Muscle of leg (tissue), 11 donors: ENCODE measurements around the gene TNIK. TPM values are rescaled to one million over a fixed set of nuclear protein-coding genes. Genes with fewer than 3 reads are reported as not detected.

Experiments
- DNase-seq: peaks from one replicate; pipeline ENCODE4 v3.0.0; 2013
- H3K27ac ChIP-seq: one replicate; pipeline ENCODE4 v1.5.1; 2013; ENCODE audit warnings: mild to moderate bottlenecking, low read length, control low read depth
- H3K27me3 ChIP-seq: one replicate; pipeline ENCODE4 v1.6.1; 2013; ENCODE audit warnings: low read length; ENCODE audit not compliant: control insufficient read depth, insufficient read depth
- H3K36me3 ChIP-seq: one replicate; pipeline ENCODE4 v1.6.1; 2013; ENCODE audit warnings: low read length; ENCODE audit not compliant: control insufficient read depth, insufficient read depth
- H3K4me1 ChIP-seq: one replicate; pipeline ENCODE4 v1.6.1; 2013; ENCODE audit warnings: low read length; ENCODE audit not compliant: control insufficient read depth, insufficient read depth
- H3K4me3 ChIP-seq: one replicate; pipeline ENCODE4 v1.5.1; 2013; ENCODE audit warnings: low read length, control low read depth
- H3K9me3 ChIP-seq: replicated peaks from 2 replicates; pipeline ENCODE4 v1.6.1; 2013; ENCODE audit warnings: low read depth, low read length; ENCODE audit not compliant: control insufficient read depth
- WGBS: methylation state at CpG from one replicate; pipeline ENCODE4 v1.1.5; 2013; ENCODE audit warnings: missing lambda C conversion rate; ENCODE audit not compliant: insufficient coverage; 5-methylcytosine and 5-hydroxymethylcytosine counted together
- polyA plus RNA-seq, 8 donors: library from polyadenylated mRNA; unstranded; fragments of 120-200 nt; gene quantifications; one replicate each; pipeline versions ENCODE4 v1.2.1 to v1.2.3, GENCODE V29; 2013; ENCODE audit warnings: inconsistent platforms in 1 of 8, low replicate concordance in 1 of 8; ENCODE audit not compliant: insufficient read length in 8 of 8, insufficient read depth in 1 of 8
- total RNA-seq: library from RNA; stranded (reverse); fragments of 120-200 nt; gene quantifications from one replicate; pipeline ENCODE4 v1.2.4, GENCODE V29; 2013

Gene TNIK
- total and polyA plus RNA-seq, 9 donors, result 26.1 to 46.0 (median 33.6) TPM

- Histone ChIP-seq H3K4me1 (peaks cover 2% of the 10 kb centered on the region), H3K27me3 (no peaks in the 10 kb centered on the region), H3K4me3 (no peak overlapping the region), H3K9me3 (peaks cover 2% of the 10 kb centered on the region), H3K36me3 (no peaks in the 10 kb centered on the region), H3K27ac (no peak overlapping the region)
- no peak for DNase-seq
- WGBS, result 85% methylated on average over 1 of the region's 3 CpGs
These were observed 52.4 kb downstream of the TNIK start for GRCh38 chr3:171407759-171408158.

DNA sequence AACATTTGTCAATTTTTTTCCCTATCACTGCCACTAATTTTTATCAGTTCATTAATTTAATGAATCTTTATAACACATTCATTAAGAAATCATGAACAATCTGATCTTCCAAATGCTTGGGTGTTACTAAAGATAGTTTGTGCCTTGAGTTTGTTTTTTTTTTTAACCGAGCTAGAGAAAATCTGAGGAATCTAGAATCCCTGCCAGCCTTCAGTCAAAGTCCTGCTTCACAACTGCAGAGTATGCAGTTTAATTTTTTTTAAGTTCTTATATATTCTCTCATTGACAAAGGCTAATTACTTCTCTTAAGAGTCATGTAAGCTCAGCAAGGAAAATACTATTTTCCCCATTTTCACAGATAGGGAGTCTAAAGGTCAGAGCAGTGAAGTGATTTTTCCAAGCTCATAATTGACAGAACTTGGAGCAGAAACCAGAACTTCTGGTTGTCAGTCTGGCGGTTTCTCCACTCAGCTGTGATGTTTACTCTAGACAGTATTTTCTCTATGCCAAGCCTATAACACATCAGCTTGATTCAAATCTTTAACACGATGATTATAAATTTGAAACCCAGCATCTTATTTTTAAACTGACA, 55.7 kb downstream of the TNIK start:
- Histone ChIP-seq H3K4me1 (peaks cover 6% of the 10 kb centered on the region), H3K27ac (no peak overlapping the region), H3K9me3 (peaks cover 2% of the 10 kb centered on the region), H3K4me3 (no peak overlapping the region), H3K36me3 (no peaks in the 10 kb centered on the region), H3K27me3 (no peaks in the 10 kb centered on the region)
- 0% methylated on average over 1 of the region's 3 CpGs for WGBS
- no peak for DNase-seq

- Histone ChIP-seq H3K27me3 (no peaks in the 10 kb centered on the region), H3K9me3 (peaks cover 2% of the 10 kb centered on the region), H3K4me3 (no peak overlapping the region), H3K36me3 (no peaks in the 10 kb centered on the region), H3K4me1 (peaks cover 15% of the 10 kb centered on the region), H3K27ac (no peak overlapping the region)
- no peak for DNase-seq
- WGBS, result 79% methylated on average over 2 of the region's 3 CpGs
These were observed 57.9 kb downstream of the TNIK start for GRCh38 chr3:171402281-171402680.

DNA sequence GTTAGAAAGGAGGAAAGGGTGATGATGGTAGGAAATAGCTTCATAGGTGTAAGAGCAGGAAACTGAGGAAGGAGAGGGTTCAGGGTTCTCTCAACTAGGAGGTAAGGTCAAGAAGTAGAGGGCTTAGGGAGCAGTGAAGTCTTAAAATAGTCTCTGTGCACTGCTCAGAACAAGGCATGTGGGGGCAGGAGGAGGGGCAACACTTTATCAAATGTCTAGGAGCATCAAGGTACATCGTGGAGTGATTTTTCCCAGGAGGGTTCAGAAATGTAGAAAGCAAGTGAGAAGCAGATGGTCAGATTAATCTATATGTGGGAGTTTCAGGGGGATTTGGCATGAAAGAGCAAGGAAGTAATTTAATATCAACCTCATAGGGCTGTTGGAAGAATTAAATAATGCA, 58.8 kb downstream of the TNIK start:
- Histone ChIP-seq H3K4me1 (peaks cover 20% of the 10 kb centered on the region), H3K27me3 (no peaks in the 10 kb centered on the region), H3K4me3 (no peak overlapping the region), H3K9me3 (peaks cover 2% of the 10 kb centered on the region), H3K27ac (no peak overlapping the region), H3K36me3 (no peaks in the 10 kb centered on the region)
- WGBS, result 0% methylated on average over 1 of the region's 1 CpG
- no peak for DNase-seq

DNA sequence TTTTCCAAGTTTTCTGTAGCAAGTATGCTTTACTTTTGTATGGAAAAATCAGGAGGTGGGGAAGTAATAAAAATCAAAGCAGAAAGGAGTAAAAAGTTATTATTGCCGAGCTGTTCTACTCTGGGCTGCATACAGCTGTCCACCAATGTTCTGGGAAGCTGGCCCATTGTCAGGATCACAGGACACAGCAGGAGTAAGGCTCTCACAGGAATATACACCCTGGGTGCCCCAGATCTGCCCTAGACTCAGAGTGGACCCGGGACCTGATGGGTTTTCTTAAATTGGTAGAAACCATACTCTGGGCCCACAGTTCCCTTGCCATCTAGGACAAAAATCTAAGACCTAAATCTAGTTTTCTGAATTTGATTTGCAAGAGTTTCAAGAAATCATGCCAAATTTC, 60.4 kb downstream of the TNIK start:
- WGBS, result 51% methylated on average over 2 of the region's 2 CpGs
- Histone ChIP-seq H3K9me3 (peaks cover 2% of the 10 kb centered on the region), H3K27me3 (no peaks in the 10 kb centered on the region), H3K4me1 (peaks cover 22% of the 10 kb centered on the region), H3K36me3 (no peaks in the 10 kb centered on the region), H3K4me3 (no peak overlapping the region), H3K27ac (no peak overlapping the region)
- DNase-seq, result peak; percentile 54

- H3K4me1 ChIP-seq, result peaks cover 25% of the 10 kb centered on the region
- H3K27ac ChIP-seq, result no peak overlapping the region
- no peaks in the 10 kb centered on the region for H3K36me3 ChIP-seq
- H3K27me3 ChIP-seq, result no peaks in the 10 kb centered on the region
- no peak overlapping the region for H3K4me3 ChIP-seq
- WGBS, result no CpG with 5 or more reads among the region's 2 CpGs
- DNase-seq, result no peak
- H3K9me3 ChIP-seq, result peaks cover 2% of the 10 kb centered on the region
These were observed 61.9 kb downstream of the TNIK start for GRCh38 chr3:171398343-171398742.

GRCh38 chr3:171397089-171397488, 63.1 kb downstream of the TNIK start:
- WGBS, result no CpG with 5 or more reads among the region's 3 CpGs
- DNase-seq, result no peak
- H3K36me3 ChIP-seq, result no peaks in the 10 kb centered on the region
- H3K4me1 ChIP-seq, result peaks cover 35% of the 10 kb centered on the region
- peak overlapping the region; percentile 6 for H3K27ac ChIP-seq
- H3K27me3 ChIP-seq, result no peaks in the 10 kb centered on the region
- no peaks in the 10 kb centered on the region for H3K9me3 ChIP-seq
- H3K4me3 ChIP-seq, result no peak overlapping the region

DNA sequence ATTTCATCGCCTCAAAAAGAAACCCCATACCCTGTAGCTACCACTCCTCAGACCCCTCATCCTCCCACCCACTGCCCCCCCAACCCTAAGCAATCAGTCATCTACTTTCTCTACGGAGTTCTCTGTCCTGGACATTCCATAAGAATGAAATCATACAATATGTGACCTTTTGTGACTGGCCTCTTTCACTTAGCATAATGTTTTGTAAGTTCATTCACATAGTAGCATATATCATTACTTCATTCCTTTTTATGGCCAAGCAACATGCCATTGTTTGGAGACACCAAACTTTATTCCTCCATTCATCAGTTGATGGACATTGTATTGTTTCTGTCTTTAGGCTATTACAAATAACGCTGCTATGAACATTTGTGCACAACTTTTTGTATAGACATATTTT, 64.2 kb downstream of the TNIK start:
- Histone ChIP-seq H3K4me1 (peaks cover 35% of the 10 kb centered on the region), H3K27me3 (no peaks in the 10 kb centered on the region), H3K27ac (no peak overlapping the region), H3K36me3 (no peaks in the 10 kb centered on the region), H3K4me3 (no peak overlapping the region), H3K9me3 (no peaks in the 10 kb centered on the region)
- 40% methylated on average over 1 of the region's 3 CpGs for WGBS
- no peak for DNase-seq

DNA sequence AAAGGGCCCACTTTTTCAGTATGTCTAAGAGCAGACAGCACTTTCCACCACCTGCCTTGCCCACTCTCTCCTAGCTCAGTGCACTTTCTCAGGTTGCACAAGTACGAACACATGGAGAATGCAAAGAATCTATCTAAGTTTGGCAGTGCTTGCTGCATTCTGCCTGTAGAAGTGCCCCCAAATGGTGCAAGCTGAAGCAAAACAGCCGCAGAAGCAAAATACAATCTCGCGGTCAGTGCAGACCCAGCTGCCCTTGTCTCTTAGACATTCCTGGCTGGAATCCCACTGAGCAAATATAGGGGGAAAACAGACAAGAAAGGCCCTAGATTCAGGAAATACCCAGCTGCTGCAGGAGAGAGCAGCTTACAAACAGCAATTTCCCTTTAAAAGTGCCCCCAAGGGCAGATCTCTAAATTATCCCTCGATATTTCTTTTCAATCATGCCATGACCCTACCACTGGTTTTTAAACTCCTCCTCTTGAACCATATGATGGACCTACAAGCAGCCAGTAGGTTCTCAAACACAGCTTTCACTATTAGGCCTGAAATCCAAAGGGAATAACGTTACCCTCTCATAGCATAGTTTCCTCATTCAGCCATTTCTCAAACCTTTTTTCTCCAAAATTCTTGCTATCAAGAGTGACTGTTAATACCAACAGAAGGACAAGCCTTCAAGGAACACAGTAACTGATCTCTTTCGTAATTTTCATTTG, 67.0 kb downstream of the TNIK start:
- H3K27ac ChIP-seq, result peak overlapping the region; percentile 82
- DNase-seq, result peak; percentile 92
- 28% methylated on average over 7 of the region's 7 CpGs for WGBS
- no peak overlapping the region for H3K4me3 ChIP-seq
- H3K9me3 ChIP-seq, result peaks cover 3% of the 10 kb centered on the region
- H3K36me3 ChIP-seq, result no peaks in the 10 kb centered on the region
- no peaks in the 10 kb centered on the region for H3K27me3 ChIP-seq
- H3K4me1 ChIP-seq, result peaks cover 26% of the 10 kb centered on the region

GRCh38 chr3:171391432-171391831, 68.8 kb downstream of the TNIK start:
- peaks cover 3% of the 10 kb centered on the region for H3K9me3 ChIP-seq
- H3K36me3 ChIP-seq, result no peaks in the 10 kb centered on the region
- no peak overlapping the region for H3K4me3 ChIP-seq
- no peak for DNase-seq
- H3K27ac ChIP-seq, result no peak overlapping the region
- H3K4me1 ChIP-seq, result peaks cover 20% of the 10 kb centered on the region
- no peaks in the 10 kb centered on the region for H3K27me3 ChIP-seq
